ENCODE results near the gene ELOVL1. TPM values are rescaled to one million over a fixed set of nuclear protein-coding genes. Genes with fewer than 3 reads are reported as not detected.
A peak's percentile ranks its signal among the peaks of the same experiment; 100 is the strongest.

The ELOVL1 gene
- total and polyA plus RNA-seq, 2 of the 13 experiments (the other 11 are each of a cell fraction or from before 2014, with no cell fraction given): 55.2 to 77.4 TPM

DNA sequence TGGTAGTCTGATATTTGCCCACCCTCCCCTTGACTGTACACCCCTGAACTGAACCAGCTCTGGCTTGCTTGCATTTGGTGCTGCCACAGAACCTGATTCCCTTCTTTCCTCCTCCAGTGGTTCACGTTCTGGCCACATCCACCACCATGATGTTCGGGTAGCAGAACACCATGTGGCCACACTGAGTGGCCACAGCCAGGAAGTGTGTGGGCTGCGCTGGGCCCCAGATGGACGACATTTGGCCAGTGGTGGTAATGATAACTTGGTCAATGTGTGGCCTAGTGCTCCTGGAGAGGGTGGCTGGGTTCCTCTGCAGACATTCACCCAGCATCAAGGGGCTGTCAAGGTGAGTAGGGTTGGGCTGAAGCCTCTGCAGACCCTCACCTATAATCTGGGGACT is 7.2 kb downstream of the ELOVL1 start:
- POLR2A ChIA-PET: no interaction called here
- no TSS peak for BruUV-seq (replicated peaks)
- ATAC-seq (no peak), FAIRE-seq (no peak), DNase-seq (ENCODE audit: low spot score) (no peak)
- TF ChIP-seq, protein P1, sequence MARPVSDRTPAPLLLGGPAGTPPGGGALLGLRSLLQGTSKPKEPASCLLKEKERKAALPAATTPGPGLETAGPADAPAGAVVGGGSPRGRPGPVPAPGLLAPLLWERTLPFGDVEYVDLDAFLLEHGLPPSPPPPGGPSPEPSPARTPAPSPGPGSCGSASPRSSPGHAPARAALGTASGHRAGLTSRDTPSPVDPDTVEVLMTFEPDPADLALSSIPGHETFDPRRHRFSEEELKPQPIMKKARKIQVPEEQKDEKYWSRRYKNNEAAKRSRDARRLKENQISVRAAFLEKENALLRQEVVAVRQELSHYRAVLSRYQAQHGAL (CRISPR knock-in tag; IDR thresholded peaks at IDR 0.05; ENCODE audit: not compliant biosample characterization): no peak
- no peak for TF ChIP-seq ZNF615 (CRISPR knock-in tag; IDR thresholded peaks at IDR 0.05; ENCODE audit: borderline replicate concordance)
- TF ChIP-seq, protein P2, sequence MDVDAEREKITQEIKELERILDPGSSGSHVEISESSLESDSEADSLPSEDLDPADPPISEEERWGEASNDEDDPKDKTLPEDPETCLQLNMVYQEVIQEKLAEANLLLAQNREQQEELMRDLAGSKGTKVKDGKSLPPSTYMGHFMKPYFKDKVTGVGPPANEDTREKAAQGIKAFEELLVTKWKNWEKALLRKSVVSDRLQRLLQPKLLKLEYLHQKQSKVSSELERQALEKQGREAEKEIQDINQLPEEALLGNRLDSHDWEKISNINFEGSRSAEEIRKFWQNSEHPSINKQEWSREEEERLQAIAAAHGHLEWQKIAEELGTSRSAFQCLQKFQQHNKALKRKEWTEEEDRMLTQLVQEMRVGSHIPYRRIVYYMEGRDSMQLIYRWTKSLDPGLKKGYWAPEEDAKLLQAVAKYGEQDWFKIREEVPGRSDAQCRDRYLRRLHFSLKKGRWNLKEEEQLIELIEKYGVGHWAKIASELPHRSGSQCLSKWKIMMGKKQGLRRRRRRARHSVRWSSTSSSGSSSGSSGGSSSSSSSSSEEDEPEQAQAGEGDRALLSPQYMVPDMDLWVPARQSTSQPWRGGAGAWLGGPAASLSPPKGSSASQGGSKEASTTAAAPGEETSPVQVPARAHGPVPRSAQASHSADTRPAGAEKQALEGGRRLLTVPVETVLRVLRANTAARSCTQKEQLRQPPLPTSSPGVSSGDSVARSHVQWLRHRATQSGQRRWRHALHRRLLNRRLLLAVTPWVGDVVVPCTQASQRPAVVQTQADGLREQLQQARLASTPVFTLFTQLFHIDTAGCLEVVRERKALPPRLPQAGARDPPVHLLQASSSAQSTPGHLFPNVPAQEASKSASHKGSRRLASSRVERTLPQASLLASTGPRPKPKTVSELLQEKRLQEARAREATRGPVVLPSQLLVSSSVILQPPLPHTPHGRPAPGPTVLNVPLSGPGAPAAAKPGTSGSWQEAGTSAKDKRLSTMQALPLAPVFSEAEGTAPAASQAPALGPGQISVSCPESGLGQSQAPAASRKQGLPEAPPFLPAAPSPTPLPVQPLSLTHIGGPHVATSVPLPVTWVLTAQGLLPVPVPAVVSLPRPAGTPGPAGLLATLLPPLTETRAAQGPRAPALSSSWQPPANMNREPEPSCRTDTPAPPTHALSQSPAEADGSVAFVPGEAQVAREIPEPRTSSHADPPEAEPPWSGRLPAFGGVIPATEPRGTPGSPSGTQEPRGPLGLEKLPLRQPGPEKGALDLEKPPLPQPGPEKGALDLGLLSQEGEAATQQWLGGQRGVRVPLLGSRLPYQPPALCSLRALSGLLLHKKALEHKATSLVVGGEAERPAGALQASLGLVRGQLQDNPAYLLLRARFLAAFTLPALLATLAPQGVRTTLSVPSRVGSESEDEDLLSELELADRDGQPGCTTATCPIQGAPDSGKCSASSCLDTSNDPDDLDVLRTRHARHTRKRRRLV (CRISPR knock-in tag; IDR thresholded peaks at IDR 0.05): no peak
- TF ChIP-seq, protein P3, sequence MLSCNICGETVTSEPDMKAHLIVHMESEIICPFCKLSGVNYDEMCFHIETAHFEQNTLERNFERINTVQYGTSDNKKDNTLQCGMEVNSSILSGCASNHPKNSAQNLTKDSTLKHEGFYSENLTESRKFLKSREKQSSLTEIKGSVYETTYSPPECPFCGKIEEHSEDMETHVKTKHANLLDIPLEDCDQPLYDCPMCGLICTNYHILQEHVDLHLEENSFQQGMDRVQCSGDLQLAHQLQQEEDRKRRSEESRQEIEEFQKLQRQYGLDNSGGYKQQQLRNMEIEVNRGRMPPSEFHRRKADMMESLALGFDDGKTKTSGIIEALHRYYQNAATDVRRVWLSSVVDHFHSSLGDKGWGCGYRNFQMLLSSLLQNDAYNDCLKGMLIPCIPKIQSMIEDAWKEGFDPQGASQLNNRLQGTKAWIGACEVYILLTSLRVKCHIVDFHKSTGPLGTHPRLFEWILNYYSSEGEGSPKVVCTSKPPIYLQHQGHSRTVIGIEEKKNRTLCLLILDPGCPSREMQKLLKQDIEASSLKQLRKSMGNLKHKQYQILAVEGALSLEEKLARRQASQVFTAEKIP (CRISPR knock-in tag; IDR thresholded peaks at IDR 0.05; ENCODE audit: borderline replicate concordance): no peak
- TF ChIP-seq, protein P4, sequence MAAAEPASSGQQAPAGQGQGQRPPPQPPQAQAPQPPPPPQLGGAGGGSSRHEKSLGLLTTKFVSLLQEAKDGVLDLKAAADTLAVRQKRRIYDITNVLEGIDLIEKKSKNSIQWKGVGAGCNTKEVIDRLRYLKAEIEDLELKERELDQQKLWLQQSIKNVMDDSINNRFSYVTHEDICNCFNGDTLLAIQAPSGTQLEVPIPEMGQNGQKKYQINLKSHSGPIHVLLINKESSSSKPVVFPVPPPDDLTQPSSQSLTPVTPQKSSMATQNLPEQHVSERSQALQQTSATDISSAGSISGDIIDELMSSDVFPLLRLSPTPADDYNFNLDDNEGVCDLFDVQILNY (CRISPR knock-in tag; conservative IDR thresholded peaks at IDR 0.05): no peak
- no peak for TF ChIP-seq ZSCAN29 (CRISPR knock-in tag; conservative IDR thresholded peaks at IDR 0.05)
- TF ChIP-seq, protein P5, sequence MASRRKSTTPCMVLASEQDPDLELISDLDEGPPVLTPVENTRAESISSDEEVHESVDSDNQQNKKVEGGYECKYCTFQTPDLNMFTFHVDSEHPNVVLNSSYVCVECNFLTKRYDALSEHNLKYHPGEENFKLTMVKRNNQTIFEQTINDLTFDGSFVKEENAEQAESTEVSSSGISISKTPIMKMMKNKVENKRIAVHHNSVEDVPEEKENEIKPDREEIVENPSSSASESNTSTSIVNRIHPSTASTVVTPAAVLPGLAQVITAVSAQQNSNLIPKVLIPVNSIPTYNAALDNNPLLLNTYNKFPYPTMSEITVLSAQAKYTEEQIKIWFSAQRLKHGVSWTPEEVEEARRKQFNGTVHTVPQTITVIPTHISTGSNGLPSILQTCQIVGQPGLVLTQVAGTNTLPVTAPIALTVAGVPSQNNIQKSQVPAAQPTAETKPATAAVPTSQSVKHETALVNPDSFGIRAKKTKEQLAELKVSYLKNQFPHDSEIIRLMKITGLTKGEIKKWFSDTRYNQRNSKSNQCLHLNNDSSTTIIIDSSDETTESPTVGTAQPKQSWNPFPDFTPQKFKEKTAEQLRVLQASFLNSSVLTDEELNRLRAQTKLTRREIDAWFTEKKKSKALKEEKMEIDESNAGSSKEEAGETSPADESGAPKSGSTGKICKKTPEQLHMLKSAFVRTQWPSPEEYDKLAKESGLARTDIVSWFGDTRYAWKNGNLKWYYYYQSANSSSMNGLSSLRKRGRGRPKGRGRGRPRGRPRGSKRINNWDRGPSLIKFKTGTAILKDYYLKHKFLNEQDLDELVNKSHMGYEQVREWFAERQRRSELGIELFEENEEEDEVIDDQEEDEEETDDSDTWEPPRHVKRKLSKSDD (CRISPR knock-in tag; IDR thresholded peaks at IDR 0.05; ENCODE audit: low read depth): no peak
- no peak for TF ChIP-seq ZNF713 (CRISPR knock-in tag; IDR thresholded peaks at IDR 0.05)
- no peak for TF ChIP-seq JDP2 (CRISPR knock-in tag; IDR thresholded peaks at IDR 0.05; ENCODE audit: borderline replicate concordance)
- TF ChIP-seq DR1 (CRISPR knock-in tag; IDR thresholded peaks at IDR 0.05): no peak
- no peak for TF ChIP-seq ZNF879 (CRISPR knock-in tag; IDR thresholded peaks at IDR 0.05)
- Histone ChIP-seq H3K4me3 (replicated peaks in 1 of 3; ENCODE audit: insufficient read depth in 1 of 3, low read depth in 2 of 3, low read length in 3 of 3) (0 out of 6 replicates have a peak overlapping the region, but pooled peaks of 1 of the 3 experiments have one; percentile 92), H3K9ac (ENCODE audit: insufficient read depth, low read depth, low read length) (no peak overlapping the region), H3K27me3 (ENCODE audit: control insufficient read depth in 1 of 2, insufficient read depth in 2 of 2, low read length in 2 of 2) (no peaks in the 10 kb centered on the region; a peak in 1 of 5 replicates), H3K4me1 (ENCODE audit: insufficient read depth, low read length) (peaks cover 74% of the 10 kb centered on the region), H2AFZ (ENCODE audit: low read length) (no peak overlapping the region), H3K4me2 (ENCODE audit: low read depth, low read length) (peak overlapping the region; percentile 88), H3K36me3 (replicated peaks in 1 of 2; ENCODE audit: control insufficient read depth in 1 of 2, insufficient read depth in 2 of 2, low read length in 2 of 2) (peaks cover 15 to 31% of the 10 kb centered on the region in 2 experiments), H3K9me3 (ENCODE audit: low read length) (no peaks in the 10 kb centered on the region), H4K20me1 (ENCODE audit: insufficient read depth, low read length) (no peaks in the 10 kb centered on the region), H3K79me2 (ENCODE audit: insufficient read depth, low read length) (peaks cover 29% of the 10 kb centered on the region), H3K27ac (ENCODE audit: extremely low read length, insufficient read depth, low read length) (no peak overlapping the region)
- in situ Hi-C loops (cut with HindIII; ENCODE audit: extremely low pct_ligation_motif_present, low pct_unique_long_range_greater_than_20kb): no loop called here
- CTCF ChIA-PET (ENCODE audit: low intra/inter-chr PET ratio, low total read pairs): no interaction called here
- 94% methylated on average over 3 of the region's 4 CpGs for WGBS (ENCODE audit: low lambda C conversion rate)
- intact Hi-C loops (cut with micrococcal nuclease; ENCODE audit: unreplicated experiment): no loop called here
